Lower lobe of right lung (tissue), 2 donors: ENCODE measurements around the gene DENND2C. TPM values are rescaled to one million over a fixed set of nuclear protein-coding genes. Genes with fewer than 3 reads are reported as not detected.

ENCODE experiments used
- ATAC-seq, 2 donors: fragments of 200-7000 bp; cut with Tn5 transposase; one replicate each; pipeline ENCODE4 v1.9.1; 2020 to 2022; ENCODE audit warnings: mild to moderate bottlenecking in 2 of 2, moderate library complexity in 2 of 2
- DNase-seq: peaks from one replicate; pipeline ENCODE4 v3.0.0-alpha.2; 2020
- H3K27ac ChIP-seq: fragments of 200-600 bp; one replicate; pipeline ENCODE4 v1.8.0; 2022
- H3K27me3 ChIP-seq: fragments of 200-600 bp; one replicate; pipeline ENCODE4 v1.8.0; 2022; ENCODE audit warnings: low read depth
- H3K36me3 ChIP-seq: fragments of 200-600 bp; one replicate; pipeline ENCODE4 v1.8.0; 2022; ENCODE audit warnings: mild to moderate bottlenecking
- H3K4me1 ChIP-seq: fragments of 200-600 bp; one replicate; pipeline ENCODE4 v1.8.0; 2022
- H3K4me3 ChIP-seq: fragments of 200-600 bp; one replicate; pipeline ENCODE4 v1.8.0; 2022; ENCODE audit warnings: mild to moderate bottlenecking
- H3K9me3 ChIP-seq: fragments of 200-600 bp; one replicate; pipeline ENCODE4 v1.8.0; 2022
- CTCF ChIP-seq: fragments of 200-600 bp; IDR thresholded peaks from one replicate; pipeline ENCODE4 v1.8.0; 2022; ENCODE audit warnings: antibody characterized with exemption, mild to moderate bottlenecking
- intact Hi-C: fragments of 100-400 bp; cut with DNase I; formaldehyde crosslinking; loops from one replicate; pipeline ENCODE4 v1.11.0; 2022
- total RNA-seq: library from RNA; stranded (reverse); fragmentation: NEBNext Ultra II Directional; extraction: Animal tissue kit (Norgen Biotek cat#: 25700); gene quantifications from one replicate; pipeline ENCODE4 v1.2.1, GENCODE V29; 2021
- donor health status: DM: no; HTN: yes; CAD: no; lungs with severe emphysema.

Gene DENND2C
- total RNA-seq, 1 donor from 2014 or later: 3.8 TPM

- H3K4me1 ChIP-seq: peaks cover 25% of the 10 kb centered on the region
- ATAC-seq: peak; percentile 2 to 27
- peak overlapping the region; percentile 85 for H3K4me3 ChIP-seq
- DNase-seq: no peak
- intact Hi-C loops: no loop called here
- TF ChIP-seq CTCF: no peak
- H3K36me3 ChIP-seq: peaks cover 71% of the 10 kb centered on the region
- H3K27me3 ChIP-seq: no peaks in the 10 kb centered on the region
- peak overlapping the region; percentile 97 for H3K27ac ChIP-seq
- H3K9me3 ChIP-seq: no peaks in the 10 kb centered on the region
Measured at GRCh38 chr1:114715952-114716303, 46.1 kb upstream of the DENND2C start.

GRCh38 chr1:114712977-114713376 is 43.1 kb upstream of the DENND2C start:
- H3K27me3 ChIP-seq: no peaks in the 10 kb centered on the region
- no peak for ATAC-seq
- TF ChIP-seq CTCF: no peak
- intact Hi-C loops: no loop called here
- no peak overlapping the region for H3K27ac ChIP-seq
- no peak for DNase-seq
- peaks cover 68% of the 10 kb centered on the region for H3K36me3 ChIP-seq
- H3K9me3 ChIP-seq: no peaks in the 10 kb centered on the region
- peaks cover 25% of the 10 kb centered on the region for H3K4me1 ChIP-seq
- H3K4me3 ChIP-seq: no peak overlapping the region

- intact Hi-C loops: no loop called here
- Histone ChIP-seq H3K36me3 (peaks cover 87% of the 10 kb centered on the region), H3K27ac (no peak overlapping the region), H3K27me3 (no peaks in the 10 kb centered on the region), H3K9me3 (no peaks in the 10 kb centered on the region), H3K4me3 (no peak overlapping the region), H3K4me1 (peaks cover 10% of the 10 kb centered on the region)
- DNase-seq (no peak), ATAC-seq (no peak)
- no peak for TF ChIP-seq CTCF
Measured at GRCh38 chr1:114710360-114710759, 40.5 kb upstream of the DENND2C start.

- DNase-seq (no peak), ATAC-seq (no peak)
- intact Hi-C loops: no loop called here
- Histone ChIP-seq H3K27ac (no peak overlapping the region), H3K4me3 (no peak overlapping the region), H3K27me3 (no peaks in the 10 kb centered on the region), H3K9me3 (no peaks in the 10 kb centered on the region), H3K4me1 (no peaks in the 10 kb centered on the region), H3K36me3 (peaks cover 78% of the 10 kb centered on the region)
- TF ChIP-seq CTCF: no peak
Measured at GRCh38 chr1:114707604-114708003, 37.8 kb upstream of the DENND2C start.

GRCh38 chr1:114703242-114703641 is 33.4 kb upstream of the DENND2C start:
- Histone ChIP-seq H3K36me3 (peaks cover 39% of the 10 kb centered on the region), H3K4me3 (no peak overlapping the region), H3K27ac (no peak overlapping the region), H3K4me1 (no peaks in the 10 kb centered on the region), H3K9me3 (no peaks in the 10 kb centered on the region), H3K27me3 (no peaks in the 10 kb centered on the region)
- intact Hi-C loops: no loop called here
- ATAC-seq (no peak), DNase-seq (no peak)
- no peak for TF ChIP-seq CTCF

- intact Hi-C loops: no loop called here
- Histone ChIP-seq H3K9me3 (no peaks in the 10 kb centered on the region), H3K27me3 (no peaks in the 10 kb centered on the region), H3K4me3 (no peak overlapping the region), H3K4me1 (no peaks in the 10 kb centered on the region), H3K36me3 (peaks cover 34% of the 10 kb centered on the region), H3K27ac (no peak overlapping the region)
- ATAC-seq: no peak
- no peak for DNase-seq
- TF ChIP-seq CTCF: no peak
Measured at GRCh38 chr1:114702737-114703136, 32.9 kb upstream of the DENND2C start.
